B cell (primary cell): Measurements from ENCODE around the gene RABGAP1.

Source experiments
- EZH2 ChIP-seq: IDR thresholded peaks from 2 replicates; pipeline ENCODE4 v1.6.1; 2012; ENCODE audit warnings: borderline replicate concordance, low read depth, mild to moderate bottlenecking, moderate library complexity, low read length; ENCODE audit not compliant: insufficient read depth, poor library complexity, severe bottlenecking
- TF ChIP-seq, protein P1 (sequence below): fragments of 200-600 bp; IDR thresholded peaks from one replicate; pipeline ENCODE4 v1.8.0; 2022; ENCODE audit warnings: antibody characterized with exemption, mild to moderate bottlenecking

DNA sequence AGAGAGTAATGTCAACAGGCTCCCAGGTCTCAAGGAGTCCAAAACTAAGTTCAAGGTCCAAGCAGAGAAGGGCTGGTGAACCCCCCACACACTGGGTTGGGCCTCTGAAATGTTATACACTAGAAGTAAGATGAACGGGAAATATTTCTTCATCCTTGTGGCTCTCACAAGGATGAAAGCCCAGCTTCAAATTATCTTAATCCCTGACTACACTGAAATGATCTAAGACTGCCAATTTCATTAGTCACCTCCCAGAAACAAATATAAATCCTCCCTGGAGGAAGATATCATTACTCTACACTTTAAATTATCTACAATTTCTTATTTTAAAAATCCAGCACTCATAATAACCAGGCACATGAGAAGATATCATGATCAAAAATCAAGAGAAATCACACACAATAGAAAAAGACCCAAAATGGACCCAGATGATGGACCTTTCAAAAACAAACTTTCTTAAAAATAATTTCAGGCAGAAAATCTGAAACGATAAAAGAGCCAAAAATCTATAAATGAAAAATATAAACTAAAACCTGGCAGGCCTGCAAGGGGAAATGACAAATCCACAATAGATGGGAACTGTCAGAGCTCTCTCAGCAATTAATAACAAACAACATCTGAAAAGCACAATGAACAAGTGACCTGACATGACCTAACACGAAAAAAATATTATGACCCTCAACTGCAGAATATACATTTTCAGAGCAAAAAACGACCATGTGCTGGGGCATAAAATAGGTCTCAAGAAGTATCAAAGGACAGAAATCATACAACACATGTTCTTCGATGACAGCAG is 210.1 kb downstream of the RABGAP1 start:
- TF ChIP-seq, protein P1, sequence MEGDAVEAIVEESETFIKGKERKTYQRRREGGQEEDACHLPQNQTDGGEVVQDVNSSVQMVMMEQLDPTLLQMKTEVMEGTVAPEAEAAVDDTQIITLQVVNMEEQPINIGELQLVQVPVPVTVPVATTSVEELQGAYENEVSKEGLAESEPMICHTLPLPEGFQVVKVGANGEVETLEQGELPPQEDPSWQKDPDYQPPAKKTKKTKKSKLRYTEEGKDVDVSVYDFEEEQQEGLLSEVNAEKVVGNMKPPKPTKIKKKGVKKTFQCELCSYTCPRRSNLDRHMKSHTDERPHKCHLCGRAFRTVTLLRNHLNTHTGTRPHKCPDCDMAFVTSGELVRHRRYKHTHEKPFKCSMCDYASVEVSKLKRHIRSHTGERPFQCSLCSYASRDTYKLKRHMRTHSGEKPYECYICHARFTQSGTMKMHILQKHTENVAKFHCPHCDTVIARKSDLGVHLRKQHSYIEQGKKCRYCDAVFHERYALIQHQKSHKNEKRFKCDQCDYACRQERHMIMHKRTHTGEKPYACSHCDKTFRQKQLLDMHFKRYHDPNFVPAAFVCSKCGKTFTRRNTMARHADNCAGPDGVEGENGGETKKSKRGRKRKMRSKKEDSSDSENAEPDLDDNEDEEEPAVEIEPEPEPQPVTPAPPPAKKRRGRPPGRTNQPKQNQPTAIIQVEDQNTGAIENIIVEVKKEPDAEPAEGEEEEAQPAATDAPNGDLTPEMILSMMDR, result no peak
- TF ChIP-seq EZH2, result no peak
